Activated CD4-positive, CD25-positive, alpha-beta regulatory T cell (primary cell): ENCODE results near the gene COG5.

ENCODE experiments used
- DNase-seq, 4 experiments: peaks; one replicate each; lab custom pipeline; 2025; lab: John Stamatoyannopoulos, UW

The COG5 gene

GRCh38 chr7:107463139-107464078 lies 100.3 kb downstream of the COG5 start:
- DNase-seq: peak in 1 of 4 experiments; percentile 7

- no peak for DNase-seq
Measured at GRCh38 chr7:107461938-107462533, 101.7 kb downstream of the COG5 start.

GRCh38 chr7:107453388-107453787 lies 110.3 kb downstream of the COG5 start:
- no peak for DNase-seq

- DNase-seq: no peak
Measured at GRCh38 chr7:107450970-107451369, 112.8 kb downstream of the COG5 start.

GRCh38 chr7:107446988-107447387 lies 116.7 kb downstream of the COG5 start:
- DNase-seq: no peak

GRCh38 chr7:107446531-107446930 lies 117.2 kb downstream of the COG5 start:
- no peak for DNase-seq

- DNase-seq: no peak
Measured at GRCh38 chr7:107442678-107443077, 121.0 kb downstream of the COG5 start.

- no peak for DNase-seq
Measured at GRCh38 chr7:107441581-107442422, 121.9 kb downstream of the COG5 start.

GRCh38 chr7:107439025-107439424 lies 124.7 kb downstream of the COG5 start:
- DNase-seq: no peak

GRCh38 chr7:107435749-107436148 lies 128.0 kb downstream of the COG5 start:
- DNase-seq: no peak

GRCh38 chr7:107432261-107432660 lies 131.5 kb downstream of the COG5 start:
- DNase-seq: no peak

GRCh38 chr7:107430057-107430456 lies 133.7 kb downstream of the COG5 start:
- no peak for DNase-seq

GRCh38 chr7:107428642-107429041 lies 135.1 kb downstream of the COG5 start:
- no peak for DNase-seq

- no peak for DNase-seq
Measured at GRCh38 chr7:107427462-107427861, 136.3 kb downstream of the COG5 start.

GRCh38 chr7:107414198-107414597 lies 149.5 kb downstream of the COG5 start:
- DNase-seq: no peak

GRCh38 chr7:107408349-107408748 lies 155.4 kb downstream of the COG5 start:
- DNase-seq: no peak

- no peak for DNase-seq
Measured at GRCh38 chr7:107405559-107405958, 158.2 kb downstream of the COG5 start.

GRCh38 chr7:107404740-107405537 lies 158.8 kb downstream of the COG5 start:
- DNase-seq: no peak

- DNase-seq: no peak
Measured at GRCh38 chr7:107398161-107398560, 165.6 kb downstream of the COG5 start.

- no peak for DNase-seq
Measured at GRCh38 chr7:107396990-107397389, 166.7 kb downstream of the COG5 start.

- DNase-seq: no peak
Measured at GRCh38 chr7:107396081-107396480, 167.6 kb downstream of the COG5 start.

- no peak for DNase-seq
Measured at GRCh38 chr7:107394831-107395230, 168.9 kb downstream of the COG5 start.
